ENCODE measurements around the gene NRF1.

NRF1 gene

DNA sequence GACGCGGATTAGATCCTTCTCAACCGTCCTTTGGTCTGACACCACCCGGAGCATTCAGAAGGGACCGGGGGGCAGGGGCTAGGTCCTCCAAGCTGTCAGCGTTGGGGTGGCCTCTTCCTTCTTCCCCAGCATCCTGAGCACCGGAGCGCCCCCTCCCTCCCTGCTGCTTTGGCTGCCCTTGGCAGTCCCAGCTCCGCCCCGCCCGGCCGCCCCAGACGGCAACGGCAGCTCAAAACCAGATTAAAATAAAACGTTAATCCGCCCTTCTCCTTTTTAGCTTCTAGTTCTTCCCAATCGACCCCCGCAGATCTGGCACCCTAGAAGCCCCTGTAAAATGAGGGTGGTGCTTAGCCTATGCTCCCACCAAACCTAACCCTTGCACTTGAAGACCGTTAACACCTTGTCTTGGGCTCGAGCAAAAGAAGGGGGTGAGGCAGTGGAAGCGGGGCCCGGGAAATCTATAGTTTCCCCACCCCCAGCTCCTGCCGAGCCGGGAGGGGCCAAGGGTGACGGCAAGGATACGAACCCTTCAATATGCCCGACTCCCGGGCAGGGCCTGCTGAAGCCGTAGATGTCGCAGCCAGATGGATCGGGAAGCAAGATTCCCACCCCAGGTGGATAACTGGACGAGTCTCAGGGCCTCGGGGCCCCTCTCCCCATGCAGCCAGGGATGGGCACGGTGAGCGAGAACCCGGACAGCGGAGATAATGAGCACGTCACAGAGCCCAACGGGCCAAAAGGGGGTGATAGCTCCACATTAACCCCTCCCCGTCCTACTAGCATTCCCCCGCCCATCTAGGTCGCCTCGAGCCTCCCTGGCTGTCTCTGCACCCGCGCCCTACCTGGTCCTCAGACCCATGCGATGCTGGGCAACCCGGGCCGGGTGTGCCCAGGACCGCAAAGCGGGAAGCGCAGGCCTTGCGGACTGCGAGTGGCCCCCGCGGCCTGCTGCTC, 169.7 kb downstream of the NRF1 start:
- ChIA-PET CTCF (interaction anchor here (0.6 kb wide), 1 partner anchor 191 kb away, joined by 4 read pairs; no protein-coding TSS in a partner anchor), POLR2A (interaction anchor here (1.1 to 1.4 kb wide), 2 partner anchors 8 to 44 kb away, joined by 3 to 4 read pairs; no protein-coding TSS in a partner anchor)
- TF ChIP-seq TARDBP (IDR thresholded peaks at IDR 0.05) = no peak
- TF ChIP-seq, protein P1, sequence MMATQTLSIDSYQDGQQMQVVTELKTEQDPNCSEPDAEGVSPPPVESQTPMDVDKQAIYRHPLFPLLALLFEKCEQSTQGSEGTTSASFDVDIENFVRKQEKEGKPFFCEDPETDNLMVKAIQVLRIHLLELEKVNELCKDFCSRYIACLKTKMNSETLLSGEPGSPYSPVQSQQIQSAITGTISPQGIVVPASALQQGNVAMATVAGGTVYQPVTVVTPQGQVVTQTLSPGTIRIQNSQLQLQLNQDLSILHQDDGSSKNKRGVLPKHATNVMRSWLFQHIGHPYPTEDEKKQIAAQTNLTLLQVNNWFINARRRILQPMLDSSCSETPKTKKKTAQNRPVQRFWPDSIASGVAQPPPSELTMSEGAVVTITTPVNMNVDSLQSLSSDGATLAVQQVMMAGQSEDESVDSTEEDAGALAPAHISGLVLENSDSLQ (IDR thresholded peaks at IDR 0.05) = no peak
- TF ChIP-seq ELF4 (IDR thresholded peaks at IDR 0.05) = no peak
- TF ChIP-seq NFRKB (IDR thresholded peaks at IDR 0.05) = no peak
- no peak for TF ChIP-seq FOXA1 (IDR thresholded peaks at IDR 0.05)
- TF ChIP-seq CTBP1 (IDR thresholded peaks at IDR 0.05; ENCODE audit: borderline replicate concordance) = no peak
- no peak for TF ChIP-seq L3MBTL2 (conservative IDR thresholded peaks at IDR 0.05)
- TF ChIP-seq BHLHE40 (IDR thresholded peaks at IDR 0.05; ENCODE audit: borderline replicate concordance) = no peak
- no peak for TF ChIP-seq ARNT (IDR thresholded peaks at IDR 0.05)
- TF ChIP-seq LEF1 (IDR thresholded peaks at IDR 0.05; ENCODE audit: borderline replicate concordance) = no peak
- no peak for TF ChIP-seq SUZ12 (IDR thresholded peaks at IDR 0.05)
- no peak for TF ChIP-seq HDGF (IDR thresholded peaks at IDR 0.05; ENCODE audit: borderline replicate concordance)
- no peak for TF ChIP-seq SP1 (IDR thresholded peaks at IDR 0.05)
- no peak for TF ChIP-seq ZNF384 (IDR thresholded peaks at IDR 0.05)
- no peak for TF ChIP-seq FOXM1 (IDR thresholded peaks at IDR 0.05; ENCODE audit: borderline replicate concordance)
- TF ChIP-seq FOXK2 (IDR thresholded peaks at IDR 0.05) = no peak
- peak; percentile 43 for DNase-seq (ENCODE audit: extremely low spot score)

DNA sequence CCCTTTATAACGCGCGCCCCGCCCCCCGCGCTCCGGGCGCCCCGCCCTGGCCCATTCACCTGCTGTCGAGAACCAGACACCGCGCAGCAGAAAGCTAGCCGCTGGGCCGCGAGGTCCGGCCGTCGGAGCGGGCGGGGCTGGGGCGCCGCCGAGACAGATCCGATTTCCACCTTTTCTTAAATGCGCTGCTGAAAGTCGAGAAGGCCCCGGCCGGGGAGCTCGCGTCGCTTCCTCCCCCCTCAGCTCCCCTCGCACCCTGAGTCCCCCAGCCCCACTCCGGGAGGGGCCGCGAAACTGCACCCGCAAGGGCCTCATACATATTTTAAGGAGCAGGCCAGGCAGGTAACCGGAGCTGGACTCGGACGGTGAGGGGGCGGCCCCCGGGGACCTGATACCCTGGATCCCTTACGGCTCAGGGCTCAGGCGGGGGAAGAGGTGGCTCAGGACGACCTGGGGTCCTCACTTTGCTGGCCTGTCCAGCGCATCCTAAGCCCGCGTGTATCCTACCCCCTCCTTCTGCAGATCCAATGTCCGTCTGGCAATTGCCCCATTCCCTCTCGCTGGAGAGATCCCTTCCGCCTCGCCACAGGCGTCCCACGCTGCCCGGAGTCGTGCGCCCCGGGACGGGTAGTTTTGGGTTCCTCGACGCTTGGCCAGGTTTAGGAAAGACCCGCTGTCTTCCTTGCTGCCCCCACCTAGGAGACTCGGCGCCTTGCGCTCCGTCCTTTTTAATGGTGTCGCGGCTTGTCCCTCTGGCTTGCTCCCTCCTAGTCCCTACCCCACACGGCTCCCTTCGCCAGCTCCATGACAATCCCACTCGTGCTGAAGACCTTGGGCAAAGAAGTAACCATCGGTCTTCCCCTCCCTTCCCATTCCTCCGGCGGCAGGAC, 170.7 kb downstream of the NRF1 start:
- CTCF ChIA-PET = no interaction called here
- TF ChIP-seq TARDBP (IDR thresholded peaks at IDR 0.05) (no peak), CTBP1 (IDR thresholded peaks at IDR 0.05; ENCODE audit: borderline replicate concordance) (no peak), FOXA1 (IDR thresholded peaks at IDR 0.05) (no peak), LEF1 (IDR thresholded peaks at IDR 0.05; ENCODE audit: borderline replicate concordance) (no peak), L3MBTL2 (conservative IDR thresholded peaks at IDR 0.05) (no peak), FOXK2 (IDR thresholded peaks at IDR 0.05) (no peak)
- POLR2A ChIA-PET = interaction anchor here (1.4 kb wide), 1 partner anchor 9 kb away, joined by 4 read pairs; no protein-coding TSS in a partner anchor
- DNase-seq (ENCODE audit: extremely low spot score) = no peak

GRCh38 chr7:129782818-129783583, 171.5 kb downstream of the NRF1 start:
- TF ChIP-seq TARDBP (IDR thresholded peaks at IDR 0.05) (no peak), ZNF384 (IDR thresholded peaks at IDR 0.05) (no peak), SP1 (IDR thresholded peaks at IDR 0.05) (no peak), L3MBTL2 (conservative IDR thresholded peaks at IDR 0.05) (no peak), ARNT (IDR thresholded peaks at IDR 0.05) (no peak), HDGF (IDR thresholded peaks at IDR 0.05; ENCODE audit: borderline replicate concordance) (no peak), BHLHE40 (IDR thresholded peaks at IDR 0.05; ENCODE audit: borderline replicate concordance) (no peak), SUZ12 (IDR thresholded peaks at IDR 0.05) (no peak), LEF1 (IDR thresholded peaks at IDR 0.05; ENCODE audit: borderline replicate concordance) (no peak), ELF4 (IDR thresholded peaks at IDR 0.05) (no peak), CTBP1 (IDR thresholded peaks at IDR 0.05; ENCODE audit: borderline replicate concordance) (no peak), NFRKB (IDR thresholded peaks at IDR 0.05) (no peak), FOXA1 (IDR thresholded peaks at IDR 0.05) (no peak)
- TF ChIP-seq, protein P1 (IDR thresholded peaks at IDR 0.05) = no peak
- ChIA-PET CTCF (no interaction called here), POLR2A (no interaction called here)
- DNase-seq (ENCODE audit: extremely low spot score) = no peak

DNA sequence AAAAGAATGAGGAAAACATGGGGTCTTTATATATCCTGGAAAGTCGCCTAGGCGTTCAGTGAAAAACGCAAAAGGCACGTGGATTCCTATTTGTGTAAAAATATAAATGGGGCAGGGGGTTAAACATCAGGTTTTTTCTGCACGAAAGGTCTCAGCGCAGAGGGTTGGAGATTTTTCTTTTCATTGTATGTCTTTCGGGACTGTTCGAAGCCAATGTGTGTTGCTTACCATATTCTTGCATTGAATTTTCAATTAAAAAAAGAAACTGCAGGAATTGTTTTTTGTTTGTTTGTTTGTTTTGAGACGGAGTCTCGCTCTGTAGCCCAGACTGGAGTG, 172.0 kb downstream of the NRF1 start:
- TF ChIP-seq HDGF (IDR thresholded peaks at IDR 0.05; ENCODE audit: borderline replicate concordance) (no peak), ZNF384 (IDR thresholded peaks at IDR 0.05) (no peak), L3MBTL2 (conservative IDR thresholded peaks at IDR 0.05) (no peak), LEF1 (IDR thresholded peaks at IDR 0.05; ENCODE audit: borderline replicate concordance) (no peak), FOXM1 (IDR thresholded peaks at IDR 0.05; ENCODE audit: borderline replicate concordance) (no peak), CTBP1 (IDR thresholded peaks at IDR 0.05; ENCODE audit: borderline replicate concordance) (no peak), ELF4 (IDR thresholded peaks at IDR 0.05) (no peak), ARNT (IDR thresholded peaks at IDR 0.05) (no peak)
- TF ChIP-seq, protein P1 (IDR thresholded peaks at IDR 0.05) = no peak
- ChIA-PET CTCF (no interaction called here), POLR2A (no interaction called here)
- no peak for DNase-seq (ENCODE audit: extremely low spot score)

DNA sequence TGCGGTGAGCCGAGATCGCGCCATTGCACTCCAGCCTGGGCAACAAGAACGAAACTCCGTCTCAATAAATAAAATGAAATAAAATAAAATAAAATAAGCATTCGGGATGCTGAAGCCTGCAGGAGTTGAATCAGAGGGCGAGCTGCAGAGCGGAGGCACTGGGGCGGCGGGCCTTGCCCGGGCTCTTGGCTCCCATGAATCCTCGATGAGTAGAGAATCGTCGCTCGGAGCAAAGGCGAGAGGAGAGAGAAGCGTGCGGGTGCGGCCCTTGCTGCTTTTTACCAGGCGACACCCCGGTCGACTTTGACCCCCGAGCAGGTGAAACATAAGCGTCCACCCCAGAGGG, 172.9 kb downstream of the NRF1 start:
- TF ChIP-seq LEF1 (IDR thresholded peaks at IDR 0.05; ENCODE audit: borderline replicate concordance) = no peak
- no peak for TF ChIP-seq SUZ12 (IDR thresholded peaks at IDR 0.05)
- no peak for TF ChIP-seq CTBP1 (IDR thresholded peaks at IDR 0.05; ENCODE audit: borderline replicate concordance)
- TF ChIP-seq NFRKB (IDR thresholded peaks at IDR 0.05) = no peak
- no peak for TF ChIP-seq ZNF384 (IDR thresholded peaks at IDR 0.05)
- TF ChIP-seq FOXK2 (IDR thresholded peaks at IDR 0.05) = no peak
- TF ChIP-seq BHLHE40 (IDR thresholded peaks at IDR 0.05; ENCODE audit: borderline replicate concordance) = no peak
- TF ChIP-seq ARNT (IDR thresholded peaks at IDR 0.05) = no peak
- no peak for TF ChIP-seq L3MBTL2 (conservative IDR thresholded peaks at IDR 0.05)
- TF ChIP-seq HDGF (IDR thresholded peaks at IDR 0.05; ENCODE audit: borderline replicate concordance) = no peak
- no peak for TF ChIP-seq SP1 (IDR thresholded peaks at IDR 0.05)
- TF ChIP-seq TARDBP (IDR thresholded peaks at IDR 0.05) = no peak
- no peak for TF ChIP-seq FOXA1 (IDR thresholded peaks at IDR 0.05)
- TF ChIP-seq ELF4 (IDR thresholded peaks at IDR 0.05) = no peak
- no peak for TF ChIP-seq FOXM1 (IDR thresholded peaks at IDR 0.05; ENCODE audit: borderline replicate concordance)
- POLR2A ChIA-PET = no interaction called here
- CTCF ChIA-PET = no interaction called here
- no peak for DNase-seq (ENCODE audit: extremely low spot score)

Data from HEK293T (cell line).